ENCODE data around the gene SBF2. TPM values are rescaled to one million over a fixed set of nuclear protein-coding genes. Genes with fewer than 3 reads are reported as not detected.
A peak's percentile ranks its signal among the peaks of the same experiment; 100 is the strongest.

The SBF2 gene
- total and polyA plus RNA-seq, 8 donors = 25.7 to 62.6 (median 57.0) TPM

DNA sequence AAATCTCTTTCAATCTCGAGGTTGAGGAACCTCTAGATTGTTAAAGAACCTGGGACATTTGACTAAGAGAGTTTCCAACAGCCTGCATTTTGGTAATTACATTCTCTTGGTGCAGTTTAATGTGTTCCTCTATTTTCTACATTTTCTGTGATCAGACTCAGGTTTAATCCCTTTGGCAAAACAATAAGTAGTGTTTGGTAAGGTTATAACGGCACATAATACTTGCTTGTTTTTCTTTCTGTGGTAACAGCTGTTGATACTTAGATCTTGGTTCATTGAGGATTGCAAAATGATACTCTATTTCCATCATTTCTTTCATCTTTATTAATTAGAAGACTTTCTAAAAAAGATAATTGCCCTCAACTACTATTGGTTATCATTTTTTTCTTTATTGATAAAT lies 271.3 kb downstream of the SBF2 start:
- no peak overlapping the region for H3K4me3 ChIP-seq
- intact Hi-C loops (cut with DNase I) = no loop called here
- H3K27ac ChIP-seq = no peak overlapping the region
- ATAC-seq = no peak
- no peaks in the 10 kb centered on the region for H3K36me3 ChIP-seq
- no peak for DNase-seq
- TF ChIP-seq CTCF (IDR thresholded peaks at IDR 0.05) = no peak
- peaks cover 0 to 9% of the 10 kb centered on the region in 2 donors for H3K4me1 ChIP-seq
- H3K9me3 ChIP-seq = no peaks in the 10 kb centered on the region
- H3K27me3 ChIP-seq = no peaks in the 10 kb centered on the region

DNA sequence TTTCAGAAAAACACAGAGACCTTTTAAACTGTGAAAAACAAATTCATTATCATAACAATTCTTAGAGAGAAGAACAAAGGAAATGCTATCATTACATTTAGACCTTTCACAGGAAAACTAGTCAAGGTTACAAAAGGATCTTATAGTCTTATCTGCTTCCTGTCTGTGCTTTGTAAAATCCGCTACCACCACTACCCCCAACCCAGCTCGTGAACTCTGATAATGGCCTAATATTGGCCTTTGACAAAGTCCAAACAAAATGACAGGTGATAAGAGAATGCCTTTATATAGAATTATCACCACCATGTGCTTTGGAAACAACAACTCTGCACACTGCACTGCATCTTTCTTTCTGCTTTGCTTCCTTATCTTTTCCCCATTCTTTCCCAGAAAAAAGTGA lies 272.5 kb downstream of the SBF2 start:
- Histone ChIP-seq H3K9me3 (no peaks in the 10 kb centered on the region), H3K36me3 (no peaks in the 10 kb centered on the region), H3K27me3 (no peaks in the 10 kb centered on the region), H3K4me3 (no peak overlapping the region), H3K4me1 (peaks cover 0 to 9% of the 10 kb centered on the region in 2 donors), H3K27ac (no peak overlapping the region)
- DNase-seq = no peak
- no peak for ATAC-seq
- no peak for TF ChIP-seq CTCF (IDR thresholded peaks at IDR 0.05)
- intact Hi-C loops (cut with DNase I) = no loop called here

DNA sequence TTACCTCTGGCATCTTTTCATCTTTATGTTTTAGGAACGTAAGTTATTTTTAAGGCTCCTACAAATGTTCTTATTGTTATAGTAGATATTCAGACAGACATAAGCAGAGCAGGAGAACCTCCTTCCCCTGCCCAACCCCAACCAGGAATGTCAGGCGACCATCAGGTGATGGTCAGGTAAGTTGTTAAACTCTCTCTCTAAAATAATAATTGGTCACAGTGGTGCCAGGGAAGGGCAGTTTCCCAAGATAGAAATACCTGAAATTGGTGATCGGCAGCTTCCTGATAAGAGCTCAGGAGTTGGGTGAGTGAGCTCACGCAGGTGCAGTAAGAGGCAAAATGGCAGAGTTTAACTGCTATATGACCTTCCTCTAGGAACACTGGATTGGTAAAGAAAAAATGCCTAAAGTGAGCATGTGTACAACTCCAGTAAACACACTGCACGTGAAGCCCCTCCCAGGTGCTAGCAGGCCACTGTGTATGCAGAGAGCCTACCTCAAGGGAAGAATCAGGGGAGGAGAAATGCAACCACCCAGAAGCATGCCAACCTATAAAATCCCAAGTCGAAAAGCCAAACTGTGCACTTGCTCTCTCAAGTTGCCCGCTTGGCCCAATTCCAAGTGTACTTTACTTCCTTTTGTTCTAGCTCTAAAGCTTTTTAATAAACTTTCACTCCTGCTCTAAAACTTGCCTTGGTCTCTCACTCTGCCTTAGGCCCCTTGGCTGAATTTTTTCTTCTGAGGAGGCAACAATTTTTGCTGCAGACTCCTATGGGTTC lies 273.9 kb downstream of the SBF2 start:
- ATAC-seq = peak; percentile 52
- no peak for TF ChIP-seq CTCF (IDR thresholded peaks at IDR 0.05)
- H3K9me3 ChIP-seq = no peaks in the 10 kb centered on the region
- peak in 1 of 4 donors; percentile 32 for DNase-seq
- intact Hi-C loops (cut with DNase I) = no loop called here
- peaks cover 0 to 9% of the 10 kb centered on the region in 2 donors for H3K4me1 ChIP-seq
- H3K4me3 ChIP-seq = no peak overlapping the region
- H3K27ac ChIP-seq = no peak overlapping the region
- H3K27me3 ChIP-seq = no peaks in the 10 kb centered on the region
- no peaks in the 10 kb centered on the region for H3K36me3 ChIP-seq

DNA sequence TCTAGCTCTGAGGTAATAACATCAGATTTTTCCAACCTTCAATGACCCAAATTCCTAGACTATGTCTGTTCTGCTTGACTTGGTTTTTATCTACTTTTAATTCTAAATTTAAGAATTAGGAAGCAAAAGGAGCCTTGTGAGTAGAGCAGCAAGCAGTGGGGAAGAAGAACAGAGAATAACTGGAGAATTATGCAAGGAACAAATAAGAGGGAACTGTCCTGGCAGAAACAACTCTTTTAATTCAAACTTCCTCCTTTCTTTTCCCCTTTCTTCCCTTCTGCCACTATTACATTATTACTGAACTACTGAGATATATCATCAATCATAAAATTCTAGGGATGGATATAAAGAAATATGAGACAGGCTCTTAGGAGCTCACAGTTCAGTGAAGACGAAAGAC lies 276.1 kb downstream of the SBF2 start:
- H3K27me3 ChIP-seq = no peaks in the 10 kb centered on the region
- peaks cover 0 to 5% of the 10 kb centered on the region in 2 donors for H3K9me3 ChIP-seq
- H3K27ac ChIP-seq = no peak overlapping the region
- H3K4me3 ChIP-seq = no peak overlapping the region
- no peak for DNase-seq
- ATAC-seq = no peak
- intact Hi-C loops (cut with DNase I) = no loop called here
- no peak for TF ChIP-seq CTCF (IDR thresholded peaks at IDR 0.05)
- peaks cover 0 to 9% of the 10 kb centered on the region in 2 donors for H3K4me1 ChIP-seq
- no peaks in the 10 kb centered on the region for H3K36me3 ChIP-seq

DNA sequence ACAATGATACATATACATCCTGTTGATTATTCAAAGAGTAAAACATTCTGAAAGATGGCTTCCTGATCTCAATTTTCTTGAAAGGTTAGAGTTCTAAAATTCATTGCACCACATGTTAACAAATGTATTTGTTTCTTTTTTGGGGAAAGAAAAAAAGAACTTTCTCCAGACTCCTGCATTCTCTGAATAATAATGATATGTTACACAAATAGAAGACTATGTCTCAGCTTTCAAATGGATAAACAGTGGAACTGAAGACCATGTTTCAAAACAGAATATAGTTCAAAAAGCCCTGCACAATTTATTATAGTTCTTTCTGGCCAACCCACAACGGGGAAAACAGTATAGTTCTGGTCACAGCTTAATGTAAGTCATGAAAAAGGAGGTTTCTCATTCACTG lies 277.0 kb downstream of the SBF2 start:
- DNase-seq (no peak), ATAC-seq (no peak)
- intact Hi-C loops (cut with DNase I) = no loop called here
- no peak for TF ChIP-seq CTCF (IDR thresholded peaks at IDR 0.05)
- Histone ChIP-seq H3K36me3 (no peaks in the 10 kb centered on the region), H3K9me3 (peaks cover 0 to 14% of the 10 kb centered on the region in 2 donors), H3K27ac (no peak overlapping the region), H3K4me3 (no peak overlapping the region), H3K4me1 (peaks cover 0 to 7% of the 10 kb centered on the region in 2 donors), H3K27me3 (no peaks in the 10 kb centered on the region)

All from left lung (tissue), 10 donors.